CD14-positive monocyte (primary cell): ENCODE results near the gene KLHL17. TPM values are rescaled to one million over a fixed set of nuclear protein-coding genes. Genes with fewer than 3 reads are reported as not detected.
A peak's percentile ranks its signal among the peaks of the same experiment; 100 is the strongest.

Experiments
- DNase-seq, 3 donors: peaks; one replicate each; pipeline ENCODE4 v3.0.0-alpha.2; 2011 to 2022
- H2AFZ ChIP-seq: 2 replicates; pipeline ENCODE4 v1.6.0; 2012; ENCODE audit warnings: mild to moderate bottlenecking, low read depth, low read length, inconsistent platforms; ENCODE audit not compliant: insufficient read depth, poor library complexity, severe bottlenecking
- H3K27ac ChIP-seq, 2 donors: 1 replicate in 1 of 2; 2 replicates in 1 of 2; pipeline ENCODE4 v1.5.1; 2012 to 2013; ENCODE audit warnings: low read length in 2 of 2, control low read depth in 1 of 2, inconsistent platforms in 1 of 2, low read depth in 1 of 2, mild to moderate bottlenecking in 1 of 2
- H3K27me3 ChIP-seq, 2 donors: one replicate each; pipeline versions ENCODE4 v1.6.0 to v1.6.1; 2011 to 2013; ENCODE audit warnings: low read length in 2 of 2; ENCODE audit not compliant: control insufficient read depth in 2 of 2, insufficient read depth in 2 of 2
- H3K36me3 ChIP-seq, 2 donors: replicated peaks in 1 of 2; 1 replicate in 1 of 2; 2 replicates in 1 of 2; pipeline versions ENCODE4 v1.5.1 to v1.6.1; 2012 to 2013; ENCODE audit warnings: low read length in 2 of 2, control low read depth in 1 of 2, inconsistent platforms in 1 of 2, mild to moderate bottlenecking in 1 of 2; ENCODE audit not compliant: insufficient read depth in 2 of 2, control insufficient read depth in 1 of 2
- H3K4me1 ChIP-seq, 2 donors: 1 replicate in 1 of 2; 2 replicates in 1 of 2; pipeline versions ENCODE4 v1.5.1 to v1.6.1; 2012 to 2013; ENCODE audit warnings: low read length in 2 of 2, control low read depth in 1 of 2, inconsistent platforms in 1 of 2, mild to moderate bottlenecking in 1 of 2, moderate library complexity in 1 of 2; ENCODE audit not compliant: insufficient read depth in 2 of 2, control insufficient read depth in 1 of 2
- H3K4me2 ChIP-seq: replicated peaks from 2 replicates; pipeline ENCODE3; 2012; ENCODE audit warnings: low read length, moderate library complexity, mild to moderate bottlenecking; ENCODE audit not compliant: poor library complexity, severe bottlenecking; ENCODE audit errors: extremely low read depth
- H3K4me3 ChIP-seq, 3 experiments: fragments of 200-600 bp in 1 of 3; sonication (generic) in 1 of 3; replicated peaks in 1 of 3; 1 replicate in 2 of 3; 2 replicates in 1 of 3; pipeline ENCODE4 v1.5.1; 2011 to 2013; ENCODE audit warnings: low read length in 3 of 3, mild to moderate bottlenecking in 3 of 3, control low read depth in 2 of 3, low read depth in 2 of 3, inconsistent platforms in 1 of 3, moderate library complexity in 1 of 3
- H3K79me2 ChIP-seq: 2 replicates; pipeline ENCODE4 v1.6.0; 2012; ENCODE audit warnings: mild to moderate bottlenecking, control low read depth, inconsistent platforms, low read length, moderate library complexity; ENCODE audit not compliant: insufficient read depth
- H3K9ac ChIP-seq: 2 replicates; pipeline ENCODE4 v1.6.0; 2017; ENCODE audit warnings: low read length, mild to moderate bottlenecking; ENCODE audit not compliant: insufficient read depth, poor library complexity, severe bottlenecking
- H3K9me3 ChIP-seq, 2 donors: replicated peaks in 1 of 2; 1 replicate in 1 of 2; 2 replicates in 1 of 2; pipeline versions ENCODE4 v1.5.1 to v1.6.1; 2012 to 2013; ENCODE audit warnings: low read length in 2 of 2, control low read depth in 1 of 2; ENCODE audit not compliant: control insufficient read depth in 1 of 2, insufficient read depth in 1 of 2
- H4K20me1 ChIP-seq: 2 replicates; pipeline ENCODE4 v1.6.0; 2012; ENCODE audit warnings: mild to moderate bottlenecking, low read length, control low read depth, moderate library complexity; ENCODE audit not compliant: insufficient read depth
- H3K27ac Mint-ChIP-seq, 7 donors: one replicate each; pipeline ENCODE4 v1.8.0; 2020; ENCODE audit warnings: mild to moderate bottlenecking in 7 of 7, mixed read lengths in 7 of 7, moderate library complexity in 6 of 7, inconsistent platforms in 2 of 7
- H3K27me3 Mint-ChIP-seq, 3 donors: one replicate each; pipeline ENCODE4 v1.8.0; 2021 to 2022; ENCODE audit warnings: low read depth in 3 of 3, mild to moderate bottlenecking in 3 of 3, mixed read lengths in 3 of 3, moderate library complexity in 3 of 3, inconsistent platforms in 1 of 3
- H3K36me3 Mint-ChIP-seq, 2 donors: one replicate each; pipeline ENCODE4 v1.8.0; 2020; ENCODE audit warnings: mixed read lengths in 2 of 2, inconsistent platforms in 1 of 2, mild to moderate bottlenecking in 1 of 2
- H3K4me1 Mint-ChIP-seq: one replicate; pipeline ENCODE4 v1.8.0; 2020; ENCODE audit warnings: mild to moderate bottlenecking, mixed read lengths
- H3K4me3 Mint-ChIP-seq, 2 donors: one replicate each; pipeline ENCODE4 v1.8.0; 2020; ENCODE audit warnings: mild to moderate bottlenecking in 2 of 2, mixed read lengths in 2 of 2, moderate library complexity in 1 of 2
- H3K9me3 Mint-ChIP-seq, 7 donors: one replicate each; pipeline ENCODE4 v1.8.0; 2020 to 2022; ENCODE audit warnings: mixed read lengths in 7 of 7, mild to moderate bottlenecking in 6 of 7, moderate library complexity in 6 of 7, inconsistent platforms in 2 of 7
- WGBS: methylation state at CpG from one replicate; pipeline ENCODE4 v1.1.5; 2013; ENCODE audit warnings: missing lambda C conversion rate; ENCODE audit not compliant: insufficient coverage; 5-methylcytosine and 5-hydroxymethylcytosine counted together
- intact Hi-C, 2 donors: fragments of 100-400 bp; cut with micrococcal nuclease; formaldehyde crosslinking; loops; one replicate each; pipeline versions ENCODE4 v1.15.0 to v1.15.1; 2023
- polyA plus RNA-seq, 3 donors: library from polyadenylated mRNA; depleted of rRNA in 1 of 3; unstranded in 2 of 3; stranded (reverse) in 1 of 3; fragments of 300-500 nt in 2 of 3; fragments of >200 nt in 1 of 3; fragmentation: Illumina TruSeq in 2 of 3; gene quantifications; 1 replicate in 2 of 3; 2 replicates in 1 of 3; pipeline ENCODE4 v1.2.3, GENCODE V29; 2012 to 2021
- TF ChIP-seq, protein P1 (sequence below): fragments of 200-600 bp; IDR thresholded peaks from one replicate; pipeline ENCODE4 v1.8.0; 2022; ENCODE audit warnings: antibody characterized with exemption, mild to moderate bottlenecking

The KLHL17 gene
- polyA plus RNA-seq, 3 donors = 0.31 to 48.1 (median 0.71) TPM

DNA sequence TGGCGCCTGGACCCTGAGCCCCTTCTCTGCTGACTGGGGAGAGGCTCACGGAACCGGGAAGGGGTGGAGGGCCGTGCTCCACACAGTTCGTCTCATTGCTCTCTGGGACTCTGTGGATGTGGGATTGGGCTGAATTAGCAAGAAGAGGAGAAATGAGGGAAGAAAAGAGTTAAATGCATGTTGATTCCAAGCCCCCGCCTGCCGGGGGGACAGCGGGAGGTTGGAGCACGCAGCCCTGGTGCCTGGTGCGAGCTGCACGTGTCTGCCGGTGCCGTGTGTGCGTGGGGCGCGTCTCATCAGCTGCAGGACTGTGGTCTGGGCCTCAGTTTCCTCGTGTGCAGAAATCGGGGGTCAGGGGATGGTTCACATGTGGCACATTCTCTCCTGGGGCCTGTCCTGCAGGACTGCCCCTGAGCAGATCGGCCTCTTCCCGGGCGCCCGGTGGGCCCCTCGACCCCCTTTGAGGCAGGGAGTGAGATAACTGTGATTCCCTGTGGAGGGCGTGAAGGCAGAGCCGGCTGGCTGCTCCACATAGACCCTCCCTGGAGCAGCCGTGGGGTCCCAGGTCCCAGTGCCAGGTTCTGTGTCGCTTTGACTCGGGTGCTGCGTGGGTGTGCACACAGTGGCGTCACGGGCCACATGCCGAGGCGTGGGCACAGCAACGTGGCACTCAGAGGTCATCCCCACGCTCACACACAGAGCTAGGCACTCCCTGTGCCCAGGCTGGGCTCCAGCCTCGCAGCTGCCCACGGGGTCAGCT is 25.2 kb upstream of the KLHL17 start:
- no peak overlapping the region for H3K4me3 ChIP-seq
- intact Hi-C loops = no loop called here
- peaks cover 0 to 12% (median 0%) of the 10 kb centered on the region in 7 donors for H3K9me3 Mint-ChIP-seq
- no peaks in the 10 kb centered on the region for H3K36me3 Mint-ChIP-seq
- no peaks in the 10 kb centered on the region for H3K36me3 ChIP-seq
- H3K9me3 ChIP-seq = peaks cover 0 to 9% of the 10 kb centered on the region in 2 donors
- WGBS = 35% methylated on average over 37 of the region's 37 CpGs
- H3K27me3 Mint-ChIP-seq = peaks cover 38 to 74% (median 58%) of the 10 kb centered on the region in 3 donors
- H3K27ac Mint-ChIP-seq = no peak overlapping the region
- no peaks in the 10 kb centered on the region for H3K4me1 Mint-ChIP-seq
- peak overlapping the region in 1 of 2 donors; percentile 74 for H3K4me3 Mint-ChIP-seq
- H4K20me1 ChIP-seq = no peaks in the 10 kb centered on the region
- no peak overlapping the region for H3K27ac ChIP-seq
- no peaks in the 10 kb centered on the region for H3K79me2 ChIP-seq
- H2AFZ ChIP-seq = no peak overlapping the region
- DNase-seq = no peak
- H3K9ac ChIP-seq = no peak overlapping the region
- H3K27me3 ChIP-seq = peaks cover 16 to 57% of the 10 kb centered on the region in 2 donors
- TF ChIP-seq, protein P1, sequence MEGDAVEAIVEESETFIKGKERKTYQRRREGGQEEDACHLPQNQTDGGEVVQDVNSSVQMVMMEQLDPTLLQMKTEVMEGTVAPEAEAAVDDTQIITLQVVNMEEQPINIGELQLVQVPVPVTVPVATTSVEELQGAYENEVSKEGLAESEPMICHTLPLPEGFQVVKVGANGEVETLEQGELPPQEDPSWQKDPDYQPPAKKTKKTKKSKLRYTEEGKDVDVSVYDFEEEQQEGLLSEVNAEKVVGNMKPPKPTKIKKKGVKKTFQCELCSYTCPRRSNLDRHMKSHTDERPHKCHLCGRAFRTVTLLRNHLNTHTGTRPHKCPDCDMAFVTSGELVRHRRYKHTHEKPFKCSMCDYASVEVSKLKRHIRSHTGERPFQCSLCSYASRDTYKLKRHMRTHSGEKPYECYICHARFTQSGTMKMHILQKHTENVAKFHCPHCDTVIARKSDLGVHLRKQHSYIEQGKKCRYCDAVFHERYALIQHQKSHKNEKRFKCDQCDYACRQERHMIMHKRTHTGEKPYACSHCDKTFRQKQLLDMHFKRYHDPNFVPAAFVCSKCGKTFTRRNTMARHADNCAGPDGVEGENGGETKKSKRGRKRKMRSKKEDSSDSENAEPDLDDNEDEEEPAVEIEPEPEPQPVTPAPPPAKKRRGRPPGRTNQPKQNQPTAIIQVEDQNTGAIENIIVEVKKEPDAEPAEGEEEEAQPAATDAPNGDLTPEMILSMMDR = no peak
- peaks cover 0 to 3% of the 10 kb centered on the region in 2 donors for H3K4me1 ChIP-seq
- no peak overlapping the region for H3K4me2 ChIP-seq

DNA sequence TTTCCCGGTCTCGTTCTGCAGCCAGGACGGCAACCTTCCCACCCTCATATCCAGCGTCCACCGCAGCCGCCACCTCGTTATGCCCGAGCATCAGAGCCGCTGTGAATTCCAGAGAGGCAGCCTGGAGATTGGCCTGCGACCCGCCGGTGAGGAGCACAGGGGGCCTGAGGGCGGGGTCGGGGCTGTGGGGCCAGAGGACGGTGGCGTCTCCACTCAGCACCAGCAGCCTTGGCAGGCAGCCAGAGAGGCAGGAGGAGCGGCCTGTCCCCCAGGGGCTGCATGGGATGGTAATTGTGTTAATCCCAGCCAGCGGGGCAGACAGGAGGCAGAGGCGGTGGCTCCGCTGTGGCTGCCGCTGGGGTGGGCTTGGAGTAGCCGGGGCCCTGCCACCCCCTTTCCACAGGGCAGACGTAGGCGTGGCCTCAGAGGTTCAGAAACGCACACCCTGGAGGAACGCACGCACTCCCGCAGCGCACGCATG is 24.6 kb upstream of the KLHL17 start:
- whole genome bisulfite sequencing = 45% methylated on average over 29 of the region's 30 CpGs
- H4K20me1 ChIP-seq = no peaks in the 10 kb centered on the region
- DNase-seq = no peak
- intact Hi-C loops = no loop called here
- no peak overlapping the region for H3K9ac ChIP-seq
- Mint-ChIP-seq H3K4me3 (peak overlapping the region in 1 of 2 donors; percentile 26), H3K27me3 (peaks cover 43 to 80% (median 64%) of the 10 kb centered on the region in 3 donors), H3K9me3 (peaks cover 0 to 12% (median 0%) of the 10 kb centered on the region in 7 donors), H3K36me3 (no peaks in the 10 kb centered on the region), H3K27ac (no peak overlapping the region), H3K4me1 (peaks cover 3% of the 10 kb centered on the region)
- TF ChIP-seq, protein P1 = no peak
- H3K4me1 ChIP-seq = peaks cover 0 to 9% of the 10 kb centered on the region in 2 donors
- peaks cover 19 to 61% of the 10 kb centered on the region in 2 donors for H3K27me3 ChIP-seq
- no peak overlapping the region for H2AFZ ChIP-seq
- H3K9me3 ChIP-seq = peaks cover 0 to 9% of the 10 kb centered on the region in 2 donors
- no peaks in the 10 kb centered on the region for H3K36me3 ChIP-seq
- no peak overlapping the region for H3K4me2 ChIP-seq
- no peak overlapping the region for H3K27ac ChIP-seq
- no peak overlapping the region for H3K4me3 ChIP-seq
- no peaks in the 10 kb centered on the region for H3K79me2 ChIP-seq
